Measurements from ENCODE around the gene DNAJC27. TPM values are rescaled to one million over a fixed set of nuclear protein-coding genes. Genes with fewer than 3 reads are reported as not detected.
"Not testable (repeated sequence)": the region's sequence is repeated elsewhere in the genome, so short reads cannot be mapped to it uniquely, and the experiment has no call there.

Gene DNAJC27
- total RNA-seq, 1 donor from 2014 or later = 7.0 TPM

- peaks cover 4% of the 10 kb centered on the region for H3K27me3 Mint-ChIP-seq (ENCODE audit: unreplicated experiment)
- TF ChIP-seq CTCF (IDR thresholded peaks at IDR 0.05) = no peak
- peaks cover 12% of the 10 kb centered on the region for H3K4me1 Mint-ChIP-seq (ENCODE audit: unreplicated experiment)
- H3K9me3 Mint-ChIP-seq (ENCODE audit: unreplicated experiment) = no peaks in the 10 kb centered on the region
- no peak overlapping the region for H3K4me3 Mint-ChIP-seq (ENCODE audit: unreplicated experiment)
- H3K27ac Mint-ChIP-seq (ENCODE audit: unreplicated experiment) = no peak overlapping the region
- H3K36me3 Mint-ChIP-seq (ENCODE audit: unreplicated experiment) = no peaks in the 10 kb centered on the region
- DNase-seq (ENCODE audit: extremely low spot score, unreplicated experiment) = no peak
Observed at GRCh38 chr2:25002066-25002465, 30.3 kb upstream of the DNAJC27 start.

GRCh38 chr2:25001325-25001637, 29.5 kb upstream of the DNAJC27 start:
- DNase-seq (ENCODE audit: extremely low spot score, unreplicated experiment) = no peak
- H3K36me3 Mint-ChIP-seq (ENCODE audit: unreplicated experiment) = no peaks in the 10 kb centered on the region
- H3K4me1 Mint-ChIP-seq (ENCODE audit: unreplicated experiment) = peaks cover 12% of the 10 kb centered on the region
- H3K4me3 Mint-ChIP-seq (ENCODE audit: unreplicated experiment) = no peak overlapping the region
- no peak overlapping the region for H3K27ac Mint-ChIP-seq (ENCODE audit: unreplicated experiment)
- no peaks in the 10 kb centered on the region for H3K9me3 Mint-ChIP-seq (ENCODE audit: unreplicated experiment)
- no peak for TF ChIP-seq CTCF (IDR thresholded peaks at IDR 0.05)
- peaks cover 4% of the 10 kb centered on the region for H3K27me3 Mint-ChIP-seq (ENCODE audit: unreplicated experiment)

GRCh38 chr2:25000503-25001324, 29.0 kb upstream of the DNAJC27 start:
- Mint-ChIP-seq H3K36me3 (ENCODE audit: unreplicated experiment) (no peaks in the 10 kb centered on the region), H3K27ac (ENCODE audit: unreplicated experiment) (no peak overlapping the region), H3K9me3 (ENCODE audit: unreplicated experiment) (no peaks in the 10 kb centered on the region), H3K4me3 (ENCODE audit: unreplicated experiment) (no peak overlapping the region), H3K4me1 (ENCODE audit: unreplicated experiment) (peaks cover 12% of the 10 kb centered on the region), H3K27me3 (ENCODE audit: unreplicated experiment) (peaks cover 4% of the 10 kb centered on the region)
- DNase-seq (ENCODE audit: extremely low spot score, unreplicated experiment) = no peak
- TF ChIP-seq CTCF (IDR thresholded peaks at IDR 0.05) = no peak

GRCh38 chr2:25000036-25000435, 28.3 kb upstream of the DNAJC27 start:
- H3K4me1 Mint-ChIP-seq (ENCODE audit: unreplicated experiment) = peaks cover 12% of the 10 kb centered on the region
- DNase-seq (ENCODE audit: extremely low spot score, unreplicated experiment) = no peak
- H3K9me3 Mint-ChIP-seq (ENCODE audit: unreplicated experiment) = no peaks in the 10 kb centered on the region
- no peak overlapping the region for H3K4me3 Mint-ChIP-seq (ENCODE audit: unreplicated experiment)
- H3K27me3 Mint-ChIP-seq (ENCODE audit: unreplicated experiment) = peaks cover 4% of the 10 kb centered on the region
- H3K27ac Mint-ChIP-seq (ENCODE audit: unreplicated experiment) = no peak overlapping the region
- H3K36me3 Mint-ChIP-seq (ENCODE audit: unreplicated experiment) = no peaks in the 10 kb centered on the region
- TF ChIP-seq CTCF (IDR thresholded peaks at IDR 0.05) = no peak

GRCh38 chr2:24999097-24999496, 27.3 kb upstream of the DNAJC27 start:
- H3K4me1 Mint-ChIP-seq (ENCODE audit: unreplicated experiment) = peaks cover 12% of the 10 kb centered on the region
- H3K27ac Mint-ChIP-seq (ENCODE audit: unreplicated experiment); H3K36me3 Mint-ChIP-seq (ENCODE audit: unreplicated experiment); H3K27me3 Mint-ChIP-seq (ENCODE audit: unreplicated experiment); H3K9me3 Mint-ChIP-seq (ENCODE audit: unreplicated experiment); H3K4me3 Mint-ChIP-seq (ENCODE audit: unreplicated experiment); DNase-seq (ENCODE audit: extremely low spot score, unreplicated experiment): not testable (repeated sequence)

Measured in osteocyte (in vitro differentiated cells).